Choroid plexus epithelial cell (primary cell): ENCODE measurements around the gene RNF17.

Source experiments
- DNase-seq: peaks from one replicate; pipeline ENCODE4 v3.0.0-alpha.2; 2010; ENCODE audit warnings: low read depth
- H3K4me3 ChIP-seq: 2 replicates; pipeline ENCODE4 v1.5.1; 2011; ENCODE audit warnings: low read depth, mild to moderate bottlenecking, control low read depth, low read length, moderate library complexity
- TF ChIP-seq, protein P1 (sequence below): conservative IDR thresholded peaks from 2 replicates; pipeline ENCODE4 v1.5.1; 2011; ENCODE audit warnings: low read depth, mild to moderate bottlenecking, control low read depth, inconsistent platforms, low read length, moderate library complexity

The RNF17 gene

DNA sequence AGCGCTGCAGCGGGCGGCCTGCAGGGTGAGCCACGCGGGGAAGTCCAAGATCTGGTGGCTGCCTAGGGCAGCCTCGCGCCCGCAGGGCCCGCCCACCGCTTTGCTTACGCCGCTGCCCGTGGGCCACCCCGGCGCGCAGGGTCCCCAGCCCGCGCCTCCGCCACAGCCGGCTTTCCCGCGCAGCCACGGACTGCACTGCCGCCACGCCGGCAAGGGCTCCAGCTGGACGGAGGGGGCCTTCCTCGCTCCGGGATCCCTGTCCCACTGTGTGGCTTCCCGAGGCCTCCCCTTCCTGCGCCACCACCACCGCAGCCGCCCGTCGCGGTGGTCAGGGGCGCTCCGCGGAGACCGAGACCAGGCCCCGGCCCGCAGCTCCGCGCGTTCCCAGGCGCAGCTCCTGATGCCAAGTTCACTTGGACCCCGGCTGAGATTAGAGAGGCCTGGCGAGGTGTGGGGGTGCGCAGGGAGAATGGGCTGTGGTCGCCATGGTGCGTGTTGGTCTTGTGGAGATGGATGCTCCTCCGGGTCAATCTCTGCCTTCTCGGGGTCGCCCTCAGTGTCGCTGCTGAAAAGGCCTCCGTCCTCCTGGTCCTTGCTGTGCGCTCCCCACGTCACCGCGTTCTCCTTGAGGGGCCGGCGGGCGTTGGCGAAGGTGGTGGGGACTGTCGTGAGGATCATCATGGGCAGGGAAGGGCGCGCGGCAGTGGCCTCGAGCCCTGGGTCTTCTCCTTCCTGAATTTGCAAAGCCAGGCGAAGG, 17.9 kb upstream of the RNF17 start:
- no peak overlapping the region for H3K4me3 ChIP-seq
- TF ChIP-seq, protein P1, sequence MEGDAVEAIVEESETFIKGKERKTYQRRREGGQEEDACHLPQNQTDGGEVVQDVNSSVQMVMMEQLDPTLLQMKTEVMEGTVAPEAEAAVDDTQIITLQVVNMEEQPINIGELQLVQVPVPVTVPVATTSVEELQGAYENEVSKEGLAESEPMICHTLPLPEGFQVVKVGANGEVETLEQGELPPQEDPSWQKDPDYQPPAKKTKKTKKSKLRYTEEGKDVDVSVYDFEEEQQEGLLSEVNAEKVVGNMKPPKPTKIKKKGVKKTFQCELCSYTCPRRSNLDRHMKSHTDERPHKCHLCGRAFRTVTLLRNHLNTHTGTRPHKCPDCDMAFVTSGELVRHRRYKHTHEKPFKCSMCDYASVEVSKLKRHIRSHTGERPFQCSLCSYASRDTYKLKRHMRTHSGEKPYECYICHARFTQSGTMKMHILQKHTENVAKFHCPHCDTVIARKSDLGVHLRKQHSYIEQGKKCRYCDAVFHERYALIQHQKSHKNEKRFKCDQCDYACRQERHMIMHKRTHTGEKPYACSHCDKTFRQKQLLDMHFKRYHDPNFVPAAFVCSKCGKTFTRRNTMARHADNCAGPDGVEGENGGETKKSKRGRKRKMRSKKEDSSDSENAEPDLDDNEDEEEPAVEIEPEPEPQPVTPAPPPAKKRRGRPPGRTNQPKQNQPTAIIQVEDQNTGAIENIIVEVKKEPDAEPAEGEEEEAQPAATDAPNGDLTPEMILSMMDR: no peak
- no peak for DNase-seq

GRCh38 chr13:24746618-24747247, 17.2 kb upstream of the RNF17 start:
- no peak overlapping the region for H3K4me3 ChIP-seq
- peak; percentile 15 for DNase-seq
- TF ChIP-seq, protein P1: peak; percentile 33

DNA sequence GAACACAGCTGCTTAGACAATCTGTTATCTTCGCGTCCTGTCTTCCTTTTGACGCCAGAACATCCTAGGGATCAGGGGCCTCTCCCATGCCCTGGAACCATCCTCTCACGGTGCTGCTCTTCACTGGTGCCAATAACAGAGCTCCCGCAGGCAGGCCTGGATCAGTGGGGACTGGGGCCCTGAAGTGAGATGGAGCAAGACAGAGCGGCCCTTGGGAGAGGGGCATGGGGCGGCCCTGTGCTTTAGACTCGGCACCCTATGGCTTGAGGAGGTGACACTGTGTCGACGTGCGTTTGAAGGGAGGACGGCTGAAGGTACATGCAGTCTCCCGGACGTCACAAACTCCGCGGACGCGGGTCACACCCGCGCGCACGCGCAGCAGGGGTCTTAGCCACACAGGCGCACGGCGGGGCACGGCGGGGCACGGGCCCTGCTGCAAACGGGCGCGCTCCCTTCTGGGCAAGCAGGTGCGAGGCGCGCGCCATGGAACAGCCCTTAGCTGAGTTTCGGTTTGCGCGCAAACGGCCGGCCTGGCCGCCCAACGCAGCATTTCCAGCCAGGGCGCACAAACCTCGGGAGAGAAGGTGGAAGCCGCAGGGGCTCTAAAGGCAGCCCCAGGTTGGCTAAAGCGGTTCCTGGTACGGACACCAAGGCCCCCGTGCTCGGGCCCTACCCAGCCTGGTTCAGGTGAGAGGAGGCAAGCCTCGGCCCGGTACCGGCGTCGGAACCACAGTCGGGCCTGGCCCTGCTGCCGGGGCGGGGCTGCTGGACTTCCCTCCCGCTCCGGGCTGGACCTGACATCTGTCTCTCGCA, 16.5 kb upstream of the RNF17 start:
- TF ChIP-seq, protein P1: no peak
- peak overlapping the region; percentile 35 for H3K4me3 ChIP-seq
- DNase-seq: peak; percentile 15

DNA sequence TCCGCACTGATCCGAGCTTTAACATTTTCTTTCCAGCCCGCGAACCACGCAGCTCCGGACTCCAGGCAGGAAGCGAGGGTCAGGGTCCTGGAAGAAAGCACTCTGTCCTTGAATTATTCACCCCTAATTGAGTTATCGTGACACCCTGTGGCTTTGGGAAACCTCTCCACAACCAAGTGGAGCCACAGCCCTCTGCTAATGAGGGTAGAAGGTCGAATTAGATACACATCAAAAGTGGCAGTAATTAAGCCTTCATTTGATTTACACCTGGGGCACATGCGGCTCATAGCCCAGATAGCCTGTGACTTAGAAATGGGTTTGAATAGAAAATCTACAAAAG, 15.9 kb upstream of the RNF17 start:
- TF ChIP-seq, protein P1: no peak
- H3K4me3 ChIP-seq: no peak overlapping the region
- DNase-seq: no peak

- TF ChIP-seq, protein P1: no peak
- no peak for DNase-seq
- H3K4me3 ChIP-seq: no peak overlapping the region
These were observed 4.8 kb upstream of the RNF17 start for GRCh38 chr13:24759197-24759596.

GRCh38 chr13:24764276-24764630, 284 bp downstream of the RNF17 start:
- no peak overlapping the region for H3K4me3 ChIP-seq
- TF ChIP-seq, protein P1: no peak
- no peak for DNase-seq
